ENCODE results near the gene ETV5.
A peak's percentile ranks its signal among the peaks of the same experiment; 100 is the strongest.

ETV5 gene

GRCh38 chr3:186110975-186111974 is 2.4 kb upstream of the ETV5 start:
- Histone ChIP-seq H3K14ac (ENCODE audit: low read length in 2 of 2) (no peak overlapping the region), H3K27ac (ENCODE audit: low read length, poor library complexity, severe bottlenecking) (no peak overlapping the region), H3K23ac (ENCODE audit: low read length in 2 of 2) (no peak overlapping the region), H2BK15ac (ENCODE audit: low read depth, poor library complexity, severe bottlenecking) (no peak overlapping the region), H3K4me1 (ENCODE audit: control insufficient read depth, insufficient read depth, low read depth, low read length) (peaks cover 8% of the 10 kb centered on the region), H2BK120ac (ENCODE audit: low read depth, low read length) (no peak overlapping the region), H3K9me3 (ENCODE audit: control insufficient read depth, low read length) (no peaks in the 10 kb centered on the region), H3K4ac (ENCODE audit: low read depth in 1 of 2, low read length in 2 of 2) (no peak overlapping the region), H2AK5ac (ENCODE audit: low read length, severe bottlenecking) (peak overlapping the region; percentile 22), H2AFZ (ENCODE audit: low read depth, low read length) (no peak overlapping the region), H2BK5ac (ENCODE audit: low read depth, low read length, poor library complexity, severe bottlenecking) (no peak overlapping the region), H3K18ac (ENCODE audit: low read depth in 1 of 2, low read length in 2 of 2) (peak overlapping the region in 1 of 2 experiments; percentile 31), H3K27me3 (ENCODE audit: control insufficient read depth in 1 of 2, insufficient read depth in 1 of 2, low read length in 2 of 2) (peaks cover 0 to 10% of the 10 kb centered on the region in 2 experiments), H3K4me3 (ENCODE audit: insufficient read depth in 1 of 2, low read depth in 1 of 2, low read length in 2 of 2) (no peak overlapping the region), H3K4me2 (ENCODE audit: low read length, poor library complexity, severe bottlenecking) (no peak overlapping the region), H3K36me3 (ENCODE audit: control insufficient read depth in 1 of 2, insufficient read depth in 2 of 2, low read depth in 1 of 2, low read length in 2 of 2) (no peaks in the 10 kb centered on the region), H3K79me1 (replicated peaks; ENCODE audit: low read length, poor library complexity, severe bottlenecking) (no peaks in the 10 kb centered on the region), H3K9ac (ENCODE audit: low read length) (peak overlapping the region; percentile 93), H2BK12ac (ENCODE audit: low read length in 2 of 2) (peak overlapping the region; percentile 33 to 75), H4K91ac (ENCODE audit: low read length) (no peak overlapping the region), H4K8ac (ENCODE audit: low read length) (peak overlapping the region; percentile 62)
- 58% methylated on average over 10 of the region's 12 CpGs for WGBS
- DNase-seq: peak; percentile 11

GRCh38 chr3:186109897-186110803 is 1.3 kb upstream of the ETV5 start:
- H2AFZ ChIP-seq (ENCODE audit: low read depth, low read length): peak overlapping the region; percentile 2
- peak overlapping the region; percentile 99 for H3K27ac ChIP-seq (ENCODE audit: low read length, poor library complexity, severe bottlenecking)
- peak overlapping the region; percentile 88 for H3K4me2 ChIP-seq (ENCODE audit: low read length, poor library complexity, severe bottlenecking)
- H3K27me3 ChIP-seq (ENCODE audit: control insufficient read depth in 1 of 2, insufficient read depth in 1 of 2, low read length in 2 of 2): peaks cover 0 to 9% of the 10 kb centered on the region in 2 experiments
- peak overlapping the region; percentile 32 to 82 for H3K4ac ChIP-seq (ENCODE audit: low read depth in 1 of 2, low read length in 2 of 2)
- H2BK5ac ChIP-seq (ENCODE audit: low read depth, low read length, poor library complexity, severe bottlenecking): peak overlapping the region; percentile 53
- no peak overlapping the region for H3K23ac ChIP-seq (ENCODE audit: low read length in 2 of 2)
- peak overlapping the region; percentile 54 for H2BK120ac ChIP-seq (ENCODE audit: low read depth, low read length)
- H3K36me3 ChIP-seq (ENCODE audit: control insufficient read depth in 1 of 2, insufficient read depth in 2 of 2, low read depth in 1 of 2, low read length in 2 of 2): peaks cover 0 to 6% of the 10 kb centered on the region in 2 experiments
- peak overlapping the region; percentile 93 for H3K9ac ChIP-seq (ENCODE audit: low read length)
- peak overlapping the region; percentile 54 to 99 for H2BK12ac ChIP-seq (ENCODE audit: low read length in 2 of 2)
- peak overlapping the region; percentile 85 for H4K91ac ChIP-seq (ENCODE audit: low read length)
- H3K14ac ChIP-seq (ENCODE audit: low read length in 2 of 2): no peak overlapping the region
- no peak overlapping the region for H2AK5ac ChIP-seq (ENCODE audit: low read length, severe bottlenecking)
- H3K9me3 ChIP-seq (ENCODE audit: control insufficient read depth, low read length): no peaks in the 10 kb centered on the region
- peaks cover 8% of the 10 kb centered on the region for H3K4me1 ChIP-seq (ENCODE audit: control insufficient read depth, insufficient read depth, low read depth, low read length)
- peak; percentile 72 for DNase-seq
- peak overlapping the region; percentile 72 to 93 for H3K18ac ChIP-seq (ENCODE audit: low read depth in 1 of 2, low read length in 2 of 2)
- 8% methylated on average over 30 of the region's 35 CpGs for WGBS
- H2BK15ac ChIP-seq (ENCODE audit: low read depth, poor library complexity, severe bottlenecking): peak overlapping the region; percentile 95
- peak overlapping the region; percentile 11 to 78 for H3K4me3 ChIP-seq (ENCODE audit: insufficient read depth in 1 of 2, low read depth in 1 of 2, low read length in 2 of 2)
- peak overlapping the region; percentile 97 for H4K8ac ChIP-seq (ENCODE audit: low read length)
- no peaks in the 10 kb centered on the region for H3K79me1 ChIP-seq (replicated peaks; ENCODE audit: low read length, poor library complexity, severe bottlenecking)

GRCh38 chr3:186108106-186108940 is 566 bp downstream of the ETV5 start:
- Histone ChIP-seq H3K9ac (ENCODE audit: low read length) (peak overlapping the region; percentile 91), H2BK12ac (ENCODE audit: low read length in 2 of 2) (peak overlapping the region in 1 of 2 experiments; percentile 39), H3K23ac (ENCODE audit: low read length in 2 of 2) (peak overlapping the region in 1 of 2 experiments; percentile 90), H2BK120ac (ENCODE audit: low read depth, low read length) (peak overlapping the region; percentile 88), H3K18ac (ENCODE audit: low read depth in 1 of 2, low read length in 2 of 2) (peak overlapping the region; percentile 81 to 89), H3K4me1 (ENCODE audit: control insufficient read depth, insufficient read depth, low read depth, low read length) (peaks cover 8% of the 10 kb centered on the region), H3K4me3 (ENCODE audit: insufficient read depth in 1 of 2, low read depth in 1 of 2, low read length in 2 of 2) (peak overlapping the region; percentile 85 to 93), H4K91ac (ENCODE audit: low read length) (peak overlapping the region; percentile 91), H3K9me3 (ENCODE audit: control insufficient read depth, low read length) (no peaks in the 10 kb centered on the region), H2BK5ac (ENCODE audit: low read depth, low read length, poor library complexity, severe bottlenecking) (peak overlapping the region; percentile 93), H3K4ac (ENCODE audit: low read depth in 1 of 2, low read length in 2 of 2) (peak overlapping the region; percentile 68 to 88), H3K36me3 (ENCODE audit: control insufficient read depth in 1 of 2, insufficient read depth in 2 of 2, low read depth in 1 of 2, low read length in 2 of 2) (peaks cover 0 to 13% of the 10 kb centered on the region in 2 experiments), H4K8ac (ENCODE audit: low read length) (peak overlapping the region; percentile 69), H2BK15ac (ENCODE audit: low read depth, poor library complexity, severe bottlenecking) (no peak overlapping the region), H2AK5ac (ENCODE audit: low read length, severe bottlenecking) (no peak overlapping the region), H3K14ac (ENCODE audit: low read length in 2 of 2) (peak overlapping the region in 1 of 2 experiments; percentile 50), H3K4me2 (ENCODE audit: low read length, poor library complexity, severe bottlenecking) (peak overlapping the region; percentile 91), H3K79me1 (replicated peaks; ENCODE audit: low read length, poor library complexity, severe bottlenecking) (no peaks in the 10 kb centered on the region), H2AFZ (ENCODE audit: low read depth, low read length) (no peak overlapping the region), H3K27me3 (ENCODE audit: control insufficient read depth in 1 of 2, insufficient read depth in 1 of 2, low read length in 2 of 2) (no peaks in the 10 kb centered on the region), H3K27ac (ENCODE audit: low read length, poor library complexity, severe bottlenecking) (peak overlapping the region; percentile 80)
- under 1% methylated on average over 59 of the region's 69 CpGs for WGBS
- peak; percentile 87 for DNase-seq
